HepG2 (cell line): Measurements from ENCODE around the gene UBE2G2. TPM values are rescaled to one million over a fixed set of nuclear protein-coding genes. Genes with fewer than 3 reads are reported as not detected.

ENCODE experiments used
- BCL6 ChIP-seq: IDR thresholded peaks from 2 replicates; pipeline ENCODE4 v1.6.1; 2016; ENCODE audit warnings: missing genetic modification reagents, missing compliant biosample characterization
- BRCA1 ChIP-seq: sonication (generic); formaldehyde crosslinking; IDR thresholded peaks from 2 replicates; pipeline ENCODE4 v1.4.0; 2020; ENCODE audit warnings: missing genetic modification reagents
- DDIT3 ChIP-seq: sonication (generic); formaldehyde crosslinking; IDR thresholded peaks from 2 replicates; pipeline ENCODE4 v1.4.0; 2020; ENCODE audit warnings: mild to moderate bottlenecking, missing genetic modification reagents
- FIP1L1 ChIP-seq: fragments of 200-400 bp; formaldehyde crosslinking; IDR thresholded peaks from 2 replicates; pipeline ENCODE4 v1.6.1; 2018; ENCODE audit warnings: low read depth, mild to moderate bottlenecking, low read length, moderate library complexity, borderline replicate concordance; ENCODE audit not compliant: insufficient read depth
- FLYWCH1 ChIP-seq: sonication (generic); formaldehyde crosslinking; IDR thresholded peaks from 2 replicates; pipeline ENCODE4 v1.8.1; 2023; ENCODE audit warnings: mild to moderate bottlenecking, missing genetic modification reagents
- FOSL1 ChIP-seq: sonication (generic); formaldehyde crosslinking; IDR thresholded peaks from 2 replicates; pipeline ENCODE4 v1.9.0; 2021; ENCODE audit warnings: missing genetic modification reagents, borderline replicate concordance
- GTF2F1 ChIP-seq: fragments of 150-350 bp; IDR thresholded peaks from 2 replicates; pipeline ENCODE4 v1.6.1; 2014; ENCODE audit warnings: low read length
- HMG20A ChIP-seq: IDR thresholded peaks from 2 replicates; pipeline ENCODE4 v1.6.1; 2016; ENCODE audit warnings: borderline replicate concordance
- HMGXB4 ChIP-seq, 2 experiments: sonication (generic) in 1 of 2; formaldehyde crosslinking in 1 of 2; IDR thresholded peaks; 2 replicates each; pipeline versions ENCODE4 v1.4.0 to v1.6.1; 2018 to 2020; ENCODE audit warnings: missing genetic modification reagents in 2 of 2, borderline replicate concordance in 1 of 2, low read depth in 1 of 2, mild to moderate bottlenecking in 1 of 2, missing biosample characterization in 1 of 2
- KMT2A ChIP-seq: sonication (generic); formaldehyde crosslinking; IDR thresholded peaks from 2 replicates; pipeline ENCODE4 v1.4.0; 2020; ENCODE audit warnings: missing genetic modification reagents
- SIX4 ChIP-seq: sonication (generic); formaldehyde crosslinking; IDR thresholded peaks from 2 replicates; pipeline ENCODE4 v1.4.0; 2020; ENCODE audit warnings: missing genetic modification reagents
- ZFP36 ChIP-seq: fragments of 150-350 bp; IDR thresholded peaks from 2 replicates; pipeline ENCODE4 v1.6.1; 2018; ENCODE audit warnings: borderline replicate concordance, low read length, low read depth; ENCODE audit not compliant: partially characterized antibody
- ZFYVE20 ChIP-seq: sonication (generic); formaldehyde crosslinking; IDR thresholded peaks from 2 replicates; pipeline ENCODE4 v1.8.0; 2023; ENCODE audit warnings: low read depth, mild to moderate bottlenecking, moderate library complexity, missing genetic modification reagents, borderline replicate concordance
- ZNF10 ChIP-seq: sonication (generic); formaldehyde crosslinking; IDR thresholded peaks from 2 replicates; pipeline ENCODE4 v1.4.0; 2020; ENCODE audit warnings: mild to moderate bottlenecking, low read depth, missing genetic modification reagents, borderline replicate concordance
- ZNF234 ChIP-seq: sonication (generic); formaldehyde crosslinking; conservative IDR thresholded peaks from 2 replicates; pipeline ENCODE4 v1.5.1; 2020; ENCODE audit warnings: mild to moderate bottlenecking, missing genetic modification reagents
- ZNF331 ChIP-seq: sonication (generic); formaldehyde crosslinking; IDR thresholded peaks from 2 replicates; pipeline ENCODE4 v1.4.0; 2020; ENCODE audit warnings: missing genetic modification reagents
- ZNF33A ChIP-seq: sonication (generic); formaldehyde crosslinking; IDR thresholded peaks from 2 replicates; pipeline ENCODE4 v1.5.1; 2020; ENCODE audit warnings: missing genetic modification reagents, mild to moderate bottlenecking, moderate library complexity, borderline replicate concordance
- ZNF350 ChIP-seq: sonication (generic); formaldehyde crosslinking; IDR thresholded peaks from 2 replicates; pipeline ENCODE4 v1.4.0; 2020; ENCODE audit warnings: mild to moderate bottlenecking, low read depth, missing genetic modification reagents, borderline replicate concordance
- ZNF609 ChIP-seq: sonication (generic); formaldehyde crosslinking; IDR thresholded peaks from 2 replicates; pipeline ENCODE4 v1.4.0; 2020; ENCODE audit warnings: mild to moderate bottlenecking, missing genetic modification reagents, borderline replicate concordance
- ZNF678 ChIP-seq: sonication (generic); formaldehyde crosslinking; IDR thresholded peaks from 2 replicates; pipeline ENCODE4 v1.4.0; 2020; ENCODE audit warnings: mild to moderate bottlenecking, missing genetic modification reagents
- ZNF772 ChIP-seq: sonication (generic); formaldehyde crosslinking; IDR thresholded peaks from 2 replicates; pipeline ENCODE4 v1.5.0; 2020; ENCODE audit warnings: mild to moderate bottlenecking, missing genetic modification reagents
- ZNF83 ChIP-seq: sonication (generic); formaldehyde crosslinking; IDR thresholded peaks from 2 replicates; pipeline ENCODE4 v1.4.0; 2020; ENCODE audit warnings: missing genetic modification reagents, mild to moderate bottlenecking, borderline replicate concordance
- polyA plus RNA-seq, 8 experiments: library from polyadenylated mRNA; depleted of rRNA in 3 of 8; stranded (reverse) in 7 of 8; unstranded in 1 of 8; fragments of >200 nt; fragmentation: Illumina TruSeq in 4 of 8; extraction: Trizol in 4 of 8; gene quantifications; 2 replicates each; pipeline versions ENCODE4 v1.2.1 to v1.2.3, GENCODE V29; 2011 to 2016; ENCODE audit warnings: low read depth in 4 of 8, missing spikeins in 1 of 8, mixed read lengths in 1 of 8; ENCODE audit not compliant: insufficient read depth in 1 of 8
- total RNA-seq, 5 experiments: library from RNA; depleted of rRNA; stranded (reverse); fragments of >200 nt; fragmentation: Illumina TruSeq; extraction: Trizol; gene quantifications; 2 replicates each; pipeline ENCODE4 v1.2.3, GENCODE V29; 2016; ENCODE audit warnings: low read depth in 1 of 5

UBE2G2 gene
- total and polyA plus RNA-seq, 2 of the 13 experiments (the other 11 are each of a cell fraction or from before 2014, with no cell fraction given), result 55.4 to 92.0 TPM

GRCh38 chr21:44778499-44778911 lies 23.1 kb downstream of the UBE2G2 start (continued):
- TF ChIP-seq ZNF10 (no peak), ZNF83 (no peak), KMT2A (CRISPR knock-in tag) (0 out of 2 replicates have a peak, but pooled peaks have one; percentile 31), BCL6 (peak; percentile 84), FLYWCH1 (CRISPR knock-in tag) (no peak), DDIT3 (CRISPR knock-in tag) (no peak), ZNF331 (peak; percentile 25; the same call in 1 of the 2 replicates), ZNF609 (CRISPR knock-in tag) (no peak), ZNF234 (CRISPR knock-in tag) (no peak), HMGXB4 (CRISPR knock-in tag; IDR thresholded peaks at IDR 0.05; ENCODE audit: borderline replicate concordance in 1 of 2, low read depth in 1 of 2) (0 out of 4 replicates have a peak, but pooled peaks of 1 of the 2 experiments have one; percentile 25), ZNF33A (CRISPR knock-in tag) (no peak), FIP1L1 (no peak), ZNF678 (CRISPR knock-in tag) (no peak), BRCA1 (CRISPR knock-in tag) (no peak), HMG20A (peak; percentile 44; the same call in 1 of the 2 replicates), ZNF350 (no peak), ZFYVE20 (CRISPR knock-in tag) (no peak), GTF2F1 (no peak), SIX4 (CRISPR knock-in tag) (no peak), FOSL1 (CRISPR knock-in tag) (peak; percentile 92), ZNF772 (CRISPR knock-in tag) (no peak), ZFP36 (no peak)
